K562 treated with DMSO at 1 percent for 48 hours (cell line): ENCODE results near the gene TCP11L2. TPM values are rescaled to one million over a fixed set of nuclear protein-coding genes. Genes with fewer than 3 reads are reported as not detected.

Experiments used
- total RNA-seq: library from RNA; unstranded; fragments of 300-600 nt; gene quantifications from 2 replicates; pipeline ENCODE4 v1.2.3, GENCODE V29; 2022; ENCODE audit warnings: low replicate concordance; ENCODE audit errors: extremely low read depth

The TCP11L2 gene
- not detected in 2 replicates for total RNA-seq

DNA sequence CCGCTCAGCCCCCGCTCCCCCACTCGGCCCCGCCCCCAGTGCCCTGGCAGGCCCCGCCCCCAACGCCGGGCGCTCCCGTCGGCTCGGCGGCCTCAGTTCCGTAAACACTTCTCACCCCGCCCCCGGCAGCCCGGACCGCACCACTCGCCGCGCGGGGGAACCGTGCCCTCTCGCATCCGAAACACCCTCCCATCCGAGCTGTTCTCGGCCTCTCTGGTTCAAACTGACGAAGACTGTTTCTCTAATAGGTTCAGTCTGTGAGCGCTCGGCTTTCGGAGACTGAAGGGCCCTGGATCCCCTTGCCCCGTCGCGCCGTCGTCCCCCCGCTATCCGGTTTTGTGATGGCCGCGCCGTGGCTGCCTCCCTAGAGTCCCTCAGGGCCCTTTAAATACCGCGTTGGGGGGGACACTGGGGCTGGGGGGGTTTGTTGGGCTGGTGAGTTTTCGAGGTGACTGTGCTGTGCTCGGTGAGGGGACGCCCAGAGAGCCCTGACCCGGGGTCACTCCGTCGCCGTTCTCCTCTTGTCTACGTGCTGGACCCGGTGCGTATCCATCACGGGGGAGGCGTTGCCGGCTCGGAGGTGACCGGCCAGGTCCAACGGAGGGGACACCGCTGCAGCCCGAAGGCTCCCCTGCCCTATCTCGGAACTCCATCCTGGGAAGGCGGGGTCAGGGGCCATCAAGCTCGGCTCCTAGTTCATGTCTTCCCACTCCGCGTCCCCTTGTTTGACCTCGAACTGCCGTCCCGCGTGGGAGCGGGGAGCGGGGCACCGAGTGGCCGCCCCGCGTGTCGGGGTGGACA is at the start of gene TCP11L2:
TCP11L2 (plus strand) TSS at position 333 of the 801 bp plus-strand sequence. CDS start 8,343 bp downstream, outside the sequence.

DNA sequence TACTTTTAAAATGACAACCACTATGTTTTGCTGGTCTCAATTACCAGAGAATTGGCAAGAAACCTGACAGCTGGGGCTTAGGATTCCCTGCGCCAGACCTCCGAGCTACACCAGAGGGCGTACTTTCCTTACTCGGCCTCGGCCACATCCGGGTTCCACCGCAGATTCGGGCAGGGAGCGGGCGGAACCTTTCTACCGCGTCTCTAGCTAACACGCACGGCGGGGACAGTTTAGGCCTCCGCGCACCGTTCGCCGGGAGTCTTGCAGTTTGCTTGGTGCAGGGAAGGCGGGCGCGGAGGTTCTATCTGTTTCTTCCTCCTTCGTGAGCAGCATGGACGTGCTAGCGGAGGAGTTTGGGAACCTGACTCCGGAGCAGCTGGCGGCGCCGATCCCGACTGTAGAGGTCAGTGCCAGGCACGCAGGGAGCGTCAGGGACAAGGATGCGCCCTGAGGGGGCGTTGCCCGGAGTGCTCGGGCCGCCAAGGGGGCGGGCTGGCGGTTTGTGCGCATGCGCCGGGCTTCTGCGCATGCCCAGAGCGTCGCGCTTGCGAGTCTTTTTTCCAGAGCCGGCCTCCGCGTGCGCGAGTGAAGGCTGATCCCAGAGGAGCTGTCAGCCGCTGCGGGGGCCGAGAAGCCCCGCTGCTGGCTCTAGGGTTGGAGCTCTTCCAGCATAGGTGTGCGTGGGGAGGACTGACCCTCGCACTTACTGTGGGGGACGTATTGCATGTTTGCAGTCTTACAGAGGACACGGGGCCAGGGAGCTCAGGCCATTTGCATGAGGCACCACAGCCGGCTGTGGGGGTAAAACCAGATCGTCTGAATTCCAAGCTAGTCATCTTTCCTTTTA is 55.2 kb downstream of the TCP11L2 start, which contains the start of gene POLR3B:
POLR3B (plus strand) TSS at position 200 of the 847 bp plus-strand sequence; CDS start at position 332, 132 bp downstream.

Other genes with a start within 250 kb of the TCP11L2 start
- gene NUAK1, start 163.8 kb upstream of the TCP11L2 start, total RNA-seq, result not detected in 2 replicates
- gene CKAP4, start 54.7 kb upstream of the TCP11L2 start, total RNA-seq, result not detected in 2 replicates
- not detected in 2 replicates for gene POLR3B, start 55.0 kb downstream of the TCP11L2 start, total RNA-seq